VCaP (cell line): ENCODE data around the gene FOXB1.

Experiments used
- H3K27ac ChIP-seq: fragments of 450-650 bp; 2 replicates; pipeline ENCODE4 v1.5.1; 2017
- TF ChIP-seq, protein P1 (sequence below): fragments of 450-650 bp; conservative IDR thresholded peaks from 2 replicates; pipeline ENCODE4 v1.5.1; 2017; ENCODE audit warnings: mild to moderate bottlenecking, moderate library complexity

Gene FOXB1

DNA sequence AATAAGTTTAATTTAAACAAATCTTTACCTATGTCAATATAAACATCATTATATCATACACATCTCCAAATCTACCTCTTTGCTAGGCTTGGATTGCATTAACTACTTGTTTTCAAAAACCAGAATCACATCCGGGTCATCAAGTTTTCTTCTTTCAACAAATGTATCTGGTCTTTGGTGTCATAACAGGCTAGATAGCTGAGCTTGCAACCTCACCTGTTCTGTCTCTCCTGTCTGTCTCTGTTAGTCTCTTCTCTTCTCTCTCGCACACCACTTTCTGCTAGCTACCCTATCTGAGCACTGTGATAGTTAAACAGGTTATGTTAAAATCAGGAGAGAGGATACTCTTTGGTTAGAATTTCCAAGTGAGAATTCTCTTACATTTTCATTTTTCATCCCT, 6.7 kb downstream of the FOXB1 start:
- TF ChIP-seq, protein P1, sequence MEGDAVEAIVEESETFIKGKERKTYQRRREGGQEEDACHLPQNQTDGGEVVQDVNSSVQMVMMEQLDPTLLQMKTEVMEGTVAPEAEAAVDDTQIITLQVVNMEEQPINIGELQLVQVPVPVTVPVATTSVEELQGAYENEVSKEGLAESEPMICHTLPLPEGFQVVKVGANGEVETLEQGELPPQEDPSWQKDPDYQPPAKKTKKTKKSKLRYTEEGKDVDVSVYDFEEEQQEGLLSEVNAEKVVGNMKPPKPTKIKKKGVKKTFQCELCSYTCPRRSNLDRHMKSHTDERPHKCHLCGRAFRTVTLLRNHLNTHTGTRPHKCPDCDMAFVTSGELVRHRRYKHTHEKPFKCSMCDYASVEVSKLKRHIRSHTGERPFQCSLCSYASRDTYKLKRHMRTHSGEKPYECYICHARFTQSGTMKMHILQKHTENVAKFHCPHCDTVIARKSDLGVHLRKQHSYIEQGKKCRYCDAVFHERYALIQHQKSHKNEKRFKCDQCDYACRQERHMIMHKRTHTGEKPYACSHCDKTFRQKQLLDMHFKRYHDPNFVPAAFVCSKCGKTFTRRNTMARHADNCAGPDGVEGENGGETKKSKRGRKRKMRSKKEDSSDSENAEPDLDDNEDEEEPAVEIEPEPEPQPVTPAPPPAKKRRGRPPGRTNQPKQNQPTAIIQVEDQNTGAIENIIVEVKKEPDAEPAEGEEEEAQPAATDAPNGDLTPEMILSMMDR, result no peak
- H3K27ac ChIP-seq, result no peak overlapping the region

GRCh38 chr15:60012695-60013094, 8.6 kb downstream of the FOXB1 start:
- TF ChIP-seq, protein P1, result no peak
- no peak overlapping the region for H3K27ac ChIP-seq

- TF ChIP-seq, protein P1, result no peak
- H3K27ac ChIP-seq, result no peak overlapping the region
Measured at GRCh38 chr15:60017538-60018520, 13.7 kb downstream of the FOXB1 start.

DNA sequence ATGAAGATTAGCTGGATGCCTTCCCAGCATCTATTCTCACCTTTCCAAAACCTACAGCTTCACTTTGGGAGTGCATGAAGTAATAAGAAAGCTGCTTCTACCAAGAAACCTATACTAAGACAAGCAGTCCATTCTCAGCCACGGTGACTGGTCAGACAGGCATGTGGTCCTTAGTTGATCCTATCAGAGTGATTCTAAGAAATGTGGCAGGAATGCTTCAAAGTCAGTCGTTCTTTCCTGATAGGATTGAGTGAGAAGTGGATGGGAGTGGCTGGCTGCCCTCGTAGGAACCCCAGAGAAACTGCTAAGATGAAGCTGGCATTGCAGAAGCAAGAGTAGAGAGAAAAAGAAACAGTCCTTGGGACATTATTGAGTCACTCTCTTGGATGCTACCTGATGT, 16.6 kb downstream of the FOXB1 start:
- TF ChIP-seq, protein P1, result no peak

GRCh38 chr15:60021589-60022378, 17.7 kb downstream of the FOXB1 start:
- no peak overlapping the region for H3K27ac ChIP-seq
- TF ChIP-seq, protein P1, result no peak

More for the DNA sequence above, 16.6 kb downstream of the FOXB1 start:
- H3K27ac ChIP-seq, result no peak overlapping the region

GRCh38 chr15:60022379-60022741, 18.2 kb downstream of the FOXB1 start:
- TF ChIP-seq, protein P1, result no peak
- no peak overlapping the region for H3K27ac ChIP-seq

DNA sequence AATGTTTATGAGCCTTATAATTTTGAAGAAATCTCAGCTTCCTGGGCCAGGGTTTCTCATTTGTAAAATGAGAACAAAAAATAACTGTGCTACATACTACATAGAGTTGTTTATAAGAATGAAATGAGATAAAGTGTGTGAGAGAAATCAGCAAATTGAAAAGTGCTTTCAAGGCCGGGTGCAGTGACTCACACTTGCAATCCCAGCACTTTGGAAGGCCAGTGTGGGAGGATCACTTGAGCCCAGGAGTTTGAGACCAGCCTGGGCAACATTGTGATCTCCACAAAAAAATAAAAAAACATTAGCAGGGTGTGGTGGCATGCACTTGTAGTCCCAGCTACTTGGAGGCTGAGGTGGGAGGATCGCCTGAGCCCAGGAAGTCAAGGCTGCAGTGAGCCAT, 22.4 kb downstream of the FOXB1 start:
- no peak overlapping the region for H3K27ac ChIP-seq
- TF ChIP-seq, protein P1, result no peak
